ENCODE results near the gene GLIS1.

Gene GLIS1

DNA sequence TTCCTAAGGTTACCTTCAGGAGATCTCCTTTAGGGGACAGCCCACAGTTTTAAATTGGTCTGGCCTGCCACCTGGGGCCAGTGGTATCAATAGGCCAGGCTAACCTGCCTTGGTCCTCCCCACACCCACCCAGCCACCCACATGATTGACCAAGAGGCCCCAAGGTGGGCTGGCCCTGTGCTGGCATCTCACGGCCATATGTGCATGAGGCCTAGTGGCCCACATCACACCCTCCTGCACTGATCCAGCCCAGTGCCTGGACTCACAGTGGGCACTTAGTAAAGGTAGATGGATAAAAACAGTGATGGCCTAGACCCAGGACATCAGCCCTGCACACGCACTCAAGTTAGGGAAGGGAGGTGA lies 197.7 kb downstream of the GLIS1 start:
- no peak for DNase-seq

DNA sequence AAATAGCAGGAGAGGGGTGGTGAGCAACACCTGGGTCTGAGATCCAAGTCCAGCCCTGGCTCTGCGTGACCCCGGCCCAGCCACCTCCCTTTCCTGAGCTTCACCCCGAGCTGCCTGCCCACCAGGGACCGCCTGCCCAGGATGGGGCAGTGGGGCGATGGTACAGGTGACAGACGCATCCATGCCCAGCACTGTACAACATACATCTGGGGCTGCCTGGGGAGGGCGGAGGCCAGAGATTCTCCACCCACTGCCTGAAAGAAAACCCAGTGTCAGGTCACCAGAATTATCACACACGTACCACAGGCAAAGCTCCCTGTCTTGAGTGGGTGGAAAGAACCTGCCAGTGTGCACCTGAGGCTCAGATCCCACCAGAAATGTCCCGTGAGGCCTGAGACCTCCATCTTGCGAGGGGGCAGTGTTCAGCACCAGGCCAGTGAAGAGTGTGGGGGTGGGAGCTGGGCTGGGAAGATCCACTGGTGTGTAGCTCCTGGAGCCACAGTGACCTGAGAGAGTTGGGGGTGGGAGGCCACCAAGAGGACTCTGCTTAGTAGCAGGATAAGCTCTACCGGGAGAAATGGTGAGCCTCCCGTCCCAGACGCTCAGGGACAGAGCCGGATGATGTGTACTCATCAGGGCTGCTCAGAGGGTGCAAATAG lies 198.2 kb downstream of the GLIS1 start:
- no peak for DNase-seq

- no peak for DNase-seq
These were observed 199.0 kb downstream of the GLIS1 start for GRCh38 chr1:53539711-53540603.

GRCh38 chr1:53539226-53539625 lies 199.7 kb downstream of the GLIS1 start:
- DNase-seq, result no peak

DNA sequence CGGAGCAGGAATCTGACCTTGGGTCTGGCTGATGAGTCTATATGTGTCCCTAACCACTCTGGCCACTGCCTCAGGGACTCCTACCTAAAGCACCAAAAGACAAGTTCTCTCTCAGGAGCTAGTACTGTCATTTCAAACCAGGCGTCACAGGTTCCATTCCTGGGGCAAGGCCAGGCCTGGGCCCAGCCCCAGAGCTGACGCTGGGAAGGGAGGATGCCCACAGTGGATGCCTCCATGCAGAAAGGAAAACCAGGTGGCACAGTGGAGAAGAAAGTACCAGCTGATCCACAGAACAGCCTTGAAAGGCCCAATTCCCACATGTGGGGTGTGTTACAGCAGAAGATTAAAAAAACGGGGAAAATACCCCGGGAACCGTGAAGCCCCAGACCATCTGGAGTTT lies 202.4 kb downstream of the GLIS1 start:
- no peak for DNase-seq

- no peak for DNase-seq
These were observed 203.1 kb downstream of the GLIS1 start for GRCh38 chr1:53535846-53536245.

DNA sequence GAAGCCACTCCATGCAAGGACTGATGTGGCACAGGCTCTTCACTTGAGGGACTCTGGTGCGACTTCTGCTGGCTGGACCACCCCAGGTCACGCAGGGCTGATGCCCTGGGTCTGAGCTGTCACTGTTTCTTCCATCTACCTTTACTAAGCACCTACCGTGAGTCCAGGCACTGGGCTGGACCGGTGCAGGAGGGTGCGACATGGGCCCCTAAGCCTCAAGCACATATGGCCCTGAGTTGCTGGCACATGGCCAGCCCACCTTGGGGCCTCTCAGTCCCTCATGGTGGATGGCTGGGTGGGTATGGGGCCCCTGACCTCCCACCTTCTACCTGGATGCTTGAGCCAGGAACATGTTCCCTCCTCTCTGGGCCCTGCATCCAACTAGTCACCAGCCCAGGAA lies 203.7 kb downstream of the GLIS1 start:
- no peak for DNase-seq

GRCh38 chr1:53532912-53533311 lies 206.1 kb downstream of the GLIS1 start:
- no peak for DNase-seq

DNA sequence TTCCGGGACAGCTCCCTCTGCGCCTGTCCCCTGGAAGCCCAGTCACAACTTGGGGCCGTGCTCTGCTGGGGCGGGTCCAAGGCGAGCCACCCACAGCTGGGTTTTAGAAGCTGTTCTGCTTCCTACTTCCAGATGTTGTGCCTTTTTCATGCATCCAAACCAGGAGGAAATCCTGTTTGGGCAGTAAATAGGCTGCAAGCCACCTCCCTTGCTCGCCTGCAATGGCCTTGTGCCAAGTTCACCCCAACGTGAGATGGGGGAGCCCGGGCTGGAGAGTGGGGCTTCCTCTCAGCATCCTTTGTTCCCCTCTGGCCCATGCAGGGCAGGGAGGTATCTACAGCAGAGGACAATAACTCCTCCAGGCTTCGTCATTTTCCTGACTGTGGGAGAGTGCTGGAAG lies 206.6 kb downstream of the GLIS1 start:
- DNase-seq, result no peak

DNA sequence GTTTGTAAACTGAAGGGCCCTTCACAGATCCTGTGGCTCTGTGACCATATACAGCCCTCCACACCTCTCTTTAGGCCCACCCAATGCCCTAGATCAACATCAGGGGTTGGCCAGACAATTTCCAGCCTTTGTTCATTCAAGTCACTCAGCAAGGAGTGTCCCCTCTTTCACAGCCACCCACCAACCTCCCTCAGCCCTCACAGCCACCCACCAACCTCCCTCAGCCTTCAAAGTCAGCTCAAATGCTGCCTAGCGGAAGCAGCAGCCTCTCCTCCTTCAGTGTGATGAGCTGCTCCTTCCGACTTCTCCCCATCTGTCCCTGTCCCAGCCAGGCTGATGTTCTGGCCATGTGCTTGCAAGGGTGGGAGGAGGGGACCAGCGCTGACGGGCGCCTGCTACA lies 208.4 kb downstream of the GLIS1 start:
- no peak for DNase-seq

- no peak for DNase-seq
These were observed 209.4 kb downstream of the GLIS1 start for GRCh38 chr1:53529555-53529954.

DNA sequence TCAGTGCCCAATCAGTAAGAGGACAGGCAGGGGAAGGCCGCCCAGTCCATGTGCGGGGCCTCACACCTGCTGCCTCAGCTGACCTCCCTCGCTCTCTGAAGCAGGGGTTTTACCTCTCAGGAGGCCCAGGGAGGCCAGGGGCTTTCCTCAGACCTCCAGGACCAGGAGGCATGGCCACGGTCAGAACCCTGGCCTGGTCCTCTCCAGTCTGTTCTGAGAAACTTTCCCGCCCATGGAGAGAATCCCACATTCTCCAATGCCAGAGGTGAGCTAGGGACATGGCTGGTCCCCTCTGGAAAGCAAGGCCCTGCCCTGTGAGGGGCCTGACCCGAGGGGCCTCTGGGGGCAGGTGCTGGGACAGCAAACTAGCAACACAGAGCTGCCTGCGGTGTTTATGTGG lies 211.6 kb downstream of the GLIS1 start:
- DNase-seq, result no peak

DNA sequence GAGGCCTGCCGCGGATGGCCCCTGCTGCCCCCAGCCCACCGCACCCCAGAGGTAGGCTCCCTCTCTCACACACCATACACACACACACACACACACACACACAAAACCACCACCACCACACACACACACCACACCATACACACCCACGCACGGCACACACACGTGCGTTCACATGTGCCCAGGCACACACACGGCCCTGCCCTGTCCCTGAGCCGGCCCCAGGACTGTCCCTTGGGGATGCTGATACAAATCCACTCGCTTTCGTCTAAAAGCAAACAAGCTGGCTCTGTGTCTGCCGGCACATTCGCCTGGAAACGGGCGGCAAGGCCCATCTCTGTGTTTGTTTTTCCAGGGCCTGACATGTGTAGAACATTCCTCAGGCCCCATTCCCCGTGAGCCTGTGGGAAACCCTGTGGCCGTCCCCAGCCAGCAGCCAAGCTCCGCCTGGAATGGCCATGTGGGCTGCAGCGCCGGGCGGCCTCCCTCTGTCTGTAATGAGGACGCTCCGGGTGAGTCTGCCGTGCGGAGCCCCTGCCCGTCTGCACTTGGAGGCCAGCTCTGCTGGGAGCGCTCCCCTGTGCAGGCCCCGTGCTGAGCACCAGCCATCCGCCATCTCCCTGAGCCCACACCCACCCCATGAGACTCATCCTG lies 212.4 kb downstream of the GLIS1 start:
- DNase-seq, result no peak

GRCh38 chr1:53525595-53525994 lies 213.4 kb downstream of the GLIS1 start:
- no peak for DNase-seq

GRCh38 chr1:53524428-53525375 lies 214.3 kb downstream of the GLIS1 start:
- no peak for DNase-seq

DNA sequence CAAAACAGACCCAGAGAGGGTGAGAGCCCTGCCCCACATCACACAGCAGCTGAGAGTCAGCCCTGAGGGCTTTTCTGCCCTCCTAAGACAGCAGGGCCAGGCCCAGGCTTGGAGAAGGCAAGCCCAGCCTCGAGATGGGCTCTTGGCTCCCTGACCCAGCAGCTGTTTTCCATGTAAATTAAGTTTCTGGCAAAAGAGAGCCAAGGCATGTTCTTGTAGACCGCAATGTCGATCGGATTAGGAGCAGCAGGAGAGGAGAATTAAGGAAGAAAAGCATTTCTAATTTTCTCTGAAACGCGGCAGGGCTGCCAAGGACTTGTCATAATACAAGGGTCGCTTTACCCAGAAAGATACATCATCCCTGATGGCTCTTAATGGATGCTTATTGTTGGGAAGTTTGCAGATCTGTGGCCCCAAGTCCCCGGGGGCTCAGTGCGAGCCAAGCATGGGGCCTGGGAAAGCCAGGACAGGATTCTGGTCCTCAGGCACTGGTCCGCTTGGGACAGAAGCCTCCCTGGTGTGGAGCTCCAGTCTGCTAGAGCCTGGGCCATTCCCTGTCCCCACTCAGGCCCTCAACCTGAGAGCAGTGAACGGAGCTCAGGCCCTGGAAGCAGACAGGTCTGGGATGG lies 216.9 kb downstream of the GLIS1 start:
- no peak for DNase-seq

GRCh38 chr1:53520481-53520880 lies 218.5 kb downstream of the GLIS1 start:
- DNase-seq, result no peak

GRCh38 chr1:53519421-53519820 lies 219.5 kb downstream of the GLIS1 start:
- DNase-seq, result no peak

GRCh38 chr1:53518775-53519174 lies 220.2 kb downstream of the GLIS1 start:
- DNase-seq, result no peak

DNA sequence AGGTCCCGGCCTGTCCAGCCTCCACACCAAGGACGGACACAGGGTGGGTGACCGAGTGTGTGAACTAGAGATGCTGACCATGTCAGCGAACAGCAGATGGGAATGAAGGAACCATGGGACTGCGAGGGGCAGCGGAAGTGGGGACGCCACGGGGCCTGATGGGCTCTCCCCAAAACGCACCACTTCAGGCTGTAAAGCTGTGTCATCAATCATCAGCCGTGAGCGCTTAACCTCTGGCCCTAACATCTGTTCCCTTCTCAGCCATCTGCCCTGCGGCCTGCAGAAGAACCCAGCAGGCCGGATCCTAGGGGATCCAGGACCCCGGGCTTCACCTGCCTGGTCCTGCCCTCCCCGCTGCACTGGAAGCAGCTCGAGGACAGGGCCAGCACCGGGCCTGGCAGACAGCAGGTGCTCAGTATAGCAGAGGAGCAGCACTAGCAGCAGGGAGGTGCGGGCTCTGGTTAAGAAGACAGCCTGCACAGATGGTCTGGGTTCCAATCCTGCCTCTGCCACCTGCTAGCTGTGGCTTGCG lies 221.1 kb downstream of the GLIS1 start:
- no peak for DNase-seq

GRCh38 chr1:53517109-53517508 lies 221.9 kb downstream of the GLIS1 start:
- no peak for DNase-seq

DNA sequence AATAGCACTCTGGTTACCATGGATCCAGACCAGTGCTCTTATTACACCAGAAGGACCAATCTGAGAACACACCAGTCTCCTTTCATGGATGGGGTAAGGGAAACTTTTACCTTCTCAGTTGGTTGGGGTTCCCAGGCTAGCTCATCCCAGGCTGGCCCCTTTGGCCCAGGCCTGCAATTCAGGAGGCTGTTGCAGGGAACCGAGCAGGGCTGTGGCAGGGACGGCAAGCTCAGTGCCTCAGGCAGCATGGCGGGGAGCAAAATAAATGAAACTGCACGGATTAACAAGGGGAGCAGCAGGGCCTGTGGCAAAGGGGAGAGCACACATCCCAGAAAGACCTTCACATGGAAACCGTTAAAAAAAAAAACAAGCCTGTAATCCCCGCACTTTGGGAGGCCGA lies 222.8 kb downstream of the GLIS1 start:
- no peak for DNase-seq

All from NCI-H2081 treated with DMSO at 0.1 percent for 48 hours (cell line).